Endothelial cell of umbilical vein (primary cell): ENCODE results near the gene EDRF1.

Experiments used
- FOS ChIP-seq: IDR thresholded peaks from 2 replicates; pipeline ENCODE4 v1.6.1; 2011; ENCODE audit warnings: mild to moderate bottlenecking, low read length, moderate library complexity, borderline replicate concordance; ENCODE audit not compliant: insufficient read depth
- POLR2A ChIP-seq: IDR thresholded peaks from 2 replicates; pipeline ENCODE4 v1.6.1; 2012; ENCODE audit warnings: low read depth, mild to moderate bottlenecking, control low read depth, low read length
- POLR2AphosphoS5 ChIP-seq: IDR thresholded peaks from 2 replicates; pipeline ENCODE4 v1.6.1; 2012; ENCODE audit warnings: low read depth, mild to moderate bottlenecking, control low read depth, low read length, moderate library complexity; ENCODE audit not compliant: insufficient read depth
- TF ChIP-seq, protein P1 (sequence below), 2 donors: IDR thresholded peaks; 1 replicate in 1 of 2; 2 replicates in 1 of 2; pipeline ENCODE4 v1.5.1; 2011; ENCODE audit warnings: low read length in 2 of 2, mild to moderate bottlenecking in 2 of 2, moderate library complexity in 2 of 2, control low read depth in 1 of 2, inconsistent platforms in 1 of 2, low read depth in 1 of 2; ENCODE audit not compliant: insufficient read depth in 1 of 2; ENCODE audit errors: extremely low read depth in 1 of 2

DNA sequence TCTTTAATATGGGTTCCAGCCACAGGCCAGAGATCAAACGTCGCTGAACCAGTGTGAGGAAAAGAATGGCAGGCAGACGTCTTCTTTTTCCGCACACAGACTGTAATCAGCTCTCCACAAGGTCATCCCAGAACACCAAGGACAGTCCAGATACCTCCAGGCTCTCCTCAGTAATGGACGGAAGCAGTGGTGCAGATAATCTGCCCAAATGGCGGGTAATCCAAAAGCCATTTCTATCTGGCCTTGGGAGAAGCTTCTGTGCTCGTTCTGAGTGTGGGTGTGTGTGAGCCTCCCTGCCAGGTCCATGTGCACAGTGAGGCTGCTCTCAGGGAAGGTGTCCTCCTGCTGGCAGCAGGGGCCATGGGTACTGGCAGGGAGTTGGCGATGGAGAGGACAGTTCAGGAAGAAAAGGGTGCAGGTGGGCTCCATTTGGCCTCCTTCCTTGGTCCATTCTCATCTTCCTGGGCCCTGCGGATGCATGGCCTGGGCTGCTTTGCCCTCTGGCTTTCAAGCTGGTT lies 21.0 kb upstream of the EDRF1 start:
- no peak for TF ChIP-seq POLR2A
- TF ChIP-seq POLR2AphosphoS5 = no peak
- TF ChIP-seq, protein P1, sequence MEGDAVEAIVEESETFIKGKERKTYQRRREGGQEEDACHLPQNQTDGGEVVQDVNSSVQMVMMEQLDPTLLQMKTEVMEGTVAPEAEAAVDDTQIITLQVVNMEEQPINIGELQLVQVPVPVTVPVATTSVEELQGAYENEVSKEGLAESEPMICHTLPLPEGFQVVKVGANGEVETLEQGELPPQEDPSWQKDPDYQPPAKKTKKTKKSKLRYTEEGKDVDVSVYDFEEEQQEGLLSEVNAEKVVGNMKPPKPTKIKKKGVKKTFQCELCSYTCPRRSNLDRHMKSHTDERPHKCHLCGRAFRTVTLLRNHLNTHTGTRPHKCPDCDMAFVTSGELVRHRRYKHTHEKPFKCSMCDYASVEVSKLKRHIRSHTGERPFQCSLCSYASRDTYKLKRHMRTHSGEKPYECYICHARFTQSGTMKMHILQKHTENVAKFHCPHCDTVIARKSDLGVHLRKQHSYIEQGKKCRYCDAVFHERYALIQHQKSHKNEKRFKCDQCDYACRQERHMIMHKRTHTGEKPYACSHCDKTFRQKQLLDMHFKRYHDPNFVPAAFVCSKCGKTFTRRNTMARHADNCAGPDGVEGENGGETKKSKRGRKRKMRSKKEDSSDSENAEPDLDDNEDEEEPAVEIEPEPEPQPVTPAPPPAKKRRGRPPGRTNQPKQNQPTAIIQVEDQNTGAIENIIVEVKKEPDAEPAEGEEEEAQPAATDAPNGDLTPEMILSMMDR (IDR thresholded peaks at IDR 0.05; ENCODE audit: extremely low read depth in 1 of 2, insufficient read depth in 1 of 2, low read depth in 1 of 2, low read length in 2 of 2) = no peak
- TF ChIP-seq FOS = no peak
